Endothelial cell (in vitro differentiated cells): ENCODE results near the gene PDHB. TPM values are rescaled to one million over a fixed set of nuclear protein-coding genes. Genes with fewer than 3 reads are reported as not detected.
"Not testable (repeated sequence)": the region's sequence is repeated elsewhere in the genome, so short reads cannot be mapped to it uniquely, and the experiment has no call there.

Experiments used
- DNase-seq: peaks from one replicate; pipeline ENCODE4 v3.0.0; 2021; ENCODE audit warnings: low spot score
- H3K27ac Mint-ChIP-seq: one replicate; pipeline ENCODE4 v1.8.0; 2021; ENCODE audit warnings: mixed read lengths, inconsistent platforms; ENCODE audit not compliant: unreplicated experiment
- H3K27me3 Mint-ChIP-seq: one replicate; pipeline ENCODE4 v1.8.0; 2021; ENCODE audit warnings: mild to moderate bottlenecking, moderate library complexity, mixed read lengths, inconsistent platforms; ENCODE audit not compliant: unreplicated experiment
- H3K36me3 Mint-ChIP-seq: one replicate; pipeline ENCODE4 v1.8.0; 2021; ENCODE audit warnings: mild to moderate bottlenecking, low read depth, mixed read lengths, inconsistent platforms; ENCODE audit not compliant: unreplicated experiment
- H3K4me1 Mint-ChIP-seq: one replicate; pipeline ENCODE4 v1.8.0; 2021; ENCODE audit warnings: mild to moderate bottlenecking, mixed read lengths, inconsistent platforms; ENCODE audit not compliant: unreplicated experiment
- H3K4me3 Mint-ChIP-seq: one replicate; pipeline ENCODE4 v1.8.0; 2021; ENCODE audit warnings: mild to moderate bottlenecking, mixed read lengths, inconsistent platforms; ENCODE audit not compliant: unreplicated experiment
- H3K9me3 Mint-ChIP-seq: one replicate; pipeline ENCODE4 v1.8.0; 2021; ENCODE audit warnings: mixed read lengths, inconsistent platforms; ENCODE audit not compliant: unreplicated experiment
- total RNA-seq: library from RNA; stranded (reverse); fragmentation: NEBNext Ultra II Directional; extraction: Animal tissue kit (Norgen Biotek cat#: 25700); gene quantifications from one replicate; pipeline ENCODE4 v1.2.1, GENCODE V29; 2021; ENCODE audit not compliant: unreplicated experiment
- TF ChIP-seq, protein P1 (sequence below): fragments of 200-600 bp; sonication (generic); IDR thresholded peaks from one replicate; pipeline ENCODE4 v1.5.0; 2021; ENCODE audit warnings: antibody characterized with exemption; ENCODE audit not compliant: unreplicated experiment

The PDHB gene
- total RNA-seq, 1 donor from 2014 or later = 72.8 TPM

DNA sequence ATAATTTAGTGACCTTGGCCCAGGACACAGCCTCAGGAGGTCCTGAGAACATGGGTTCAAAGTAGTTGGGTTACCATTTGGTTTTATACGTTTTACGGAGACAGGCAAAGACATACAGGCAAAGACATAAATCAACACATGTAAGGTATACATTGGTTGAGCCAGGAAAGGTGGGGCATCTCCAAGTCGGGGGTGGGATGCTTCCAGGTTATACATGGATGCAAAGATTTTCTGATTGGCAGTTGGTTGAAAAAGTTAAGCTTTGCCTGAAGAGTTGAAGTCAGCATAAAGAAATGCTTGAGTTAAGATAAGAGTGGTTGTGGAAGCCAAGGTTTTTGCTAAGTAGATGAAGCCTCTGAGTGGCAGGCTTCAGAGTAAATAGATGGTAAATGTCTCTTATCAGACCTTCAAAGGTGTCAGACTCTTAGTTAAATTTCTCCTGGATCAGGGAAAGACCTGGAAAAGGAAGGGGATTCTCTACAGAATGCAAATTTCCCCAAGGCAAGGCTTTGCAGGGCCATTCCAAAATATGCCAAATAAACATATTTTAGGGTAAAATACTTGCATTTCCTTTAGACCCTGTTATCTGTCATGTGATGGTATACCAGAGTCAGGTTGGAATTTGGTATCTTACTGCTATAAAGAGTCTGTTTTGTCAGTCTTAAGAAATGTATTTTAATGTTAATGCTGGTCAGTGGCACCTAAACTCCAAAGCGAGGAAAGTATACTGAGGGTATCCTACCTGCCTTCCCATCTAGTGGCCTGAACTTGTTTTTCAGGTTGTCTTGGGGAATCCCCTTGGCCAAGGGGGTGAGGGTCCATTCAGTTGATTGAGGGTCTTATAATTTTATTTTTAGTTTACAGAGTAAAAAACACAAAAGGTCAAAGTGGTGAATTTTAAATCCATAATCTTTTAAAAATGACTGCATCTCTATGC is 8.2 kb upstream of the PDHB start:
- Mint-ChIP-seq H3K4me3 (no peak overlapping the region), H3K27ac (no peak overlapping the region), H3K4me1 (peaks cover 3% of the 10 kb centered on the region), H3K27me3 (no peaks in the 10 kb centered on the region), H3K36me3 (peaks cover 3% of the 10 kb centered on the region), H3K9me3 (no peaks in the 10 kb centered on the region)
- no peak for DNase-seq
- TF ChIP-seq, protein P1, sequence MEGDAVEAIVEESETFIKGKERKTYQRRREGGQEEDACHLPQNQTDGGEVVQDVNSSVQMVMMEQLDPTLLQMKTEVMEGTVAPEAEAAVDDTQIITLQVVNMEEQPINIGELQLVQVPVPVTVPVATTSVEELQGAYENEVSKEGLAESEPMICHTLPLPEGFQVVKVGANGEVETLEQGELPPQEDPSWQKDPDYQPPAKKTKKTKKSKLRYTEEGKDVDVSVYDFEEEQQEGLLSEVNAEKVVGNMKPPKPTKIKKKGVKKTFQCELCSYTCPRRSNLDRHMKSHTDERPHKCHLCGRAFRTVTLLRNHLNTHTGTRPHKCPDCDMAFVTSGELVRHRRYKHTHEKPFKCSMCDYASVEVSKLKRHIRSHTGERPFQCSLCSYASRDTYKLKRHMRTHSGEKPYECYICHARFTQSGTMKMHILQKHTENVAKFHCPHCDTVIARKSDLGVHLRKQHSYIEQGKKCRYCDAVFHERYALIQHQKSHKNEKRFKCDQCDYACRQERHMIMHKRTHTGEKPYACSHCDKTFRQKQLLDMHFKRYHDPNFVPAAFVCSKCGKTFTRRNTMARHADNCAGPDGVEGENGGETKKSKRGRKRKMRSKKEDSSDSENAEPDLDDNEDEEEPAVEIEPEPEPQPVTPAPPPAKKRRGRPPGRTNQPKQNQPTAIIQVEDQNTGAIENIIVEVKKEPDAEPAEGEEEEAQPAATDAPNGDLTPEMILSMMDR = no peak

DNA sequence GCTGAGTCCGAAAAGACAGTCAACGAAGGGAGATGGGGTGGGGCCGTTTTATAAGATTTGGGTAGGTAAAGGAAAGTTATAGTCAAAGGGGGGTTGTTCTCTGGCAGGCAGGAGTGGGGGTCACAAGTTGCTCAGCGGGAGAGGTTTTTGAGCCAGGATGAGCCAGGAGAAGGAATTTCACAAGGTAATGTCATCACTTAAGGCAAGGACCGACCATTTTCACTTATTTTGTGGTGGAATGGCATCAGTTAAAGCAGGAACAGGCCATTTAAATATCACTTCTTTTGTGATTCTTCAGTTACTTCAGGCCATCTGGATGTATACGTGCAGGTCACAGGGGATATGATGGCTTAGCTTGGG is 7.3 kb upstream of the PDHB start:
- H3K9me3 Mint-ChIP-seq, H3K27ac Mint-ChIP-seq, DNase-seq, H3K27me3 Mint-ChIP-seq, H3K4me1 Mint-ChIP-seq, H3K4me3 Mint-ChIP-seq, H3K36me3 Mint-ChIP-seq: not testable (repeated sequence)

DNA sequence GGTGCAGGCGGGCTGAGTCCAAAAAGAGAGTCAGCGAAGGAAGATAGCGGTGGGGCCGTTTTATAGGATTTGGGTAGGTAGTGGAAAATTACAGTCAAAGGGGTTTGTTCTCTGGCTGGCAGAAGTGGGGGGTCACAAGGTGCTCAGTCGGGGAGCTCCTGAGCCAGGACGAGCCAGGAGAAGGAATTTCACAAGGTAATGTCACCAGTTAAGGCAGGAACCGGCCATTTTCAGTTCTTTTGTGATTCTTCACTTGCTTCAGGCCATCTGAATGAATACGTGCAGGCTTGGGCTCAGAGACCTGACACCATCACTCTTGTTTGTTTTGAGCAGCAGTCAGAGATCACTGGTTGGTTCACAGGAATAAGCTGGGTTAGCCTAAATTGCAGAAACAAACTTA is 3.6 kb upstream of the PDHB start:
- H3K9me3 Mint-ChIP-seq, H3K4me3 Mint-ChIP-seq, H3K27ac Mint-ChIP-seq, H3K36me3 Mint-ChIP-seq, DNase-seq: not testable (repeated sequence)
- H3K27me3 Mint-ChIP-seq = peaks cover 15% of the 10 kb centered on the region
- H3K4me1 Mint-ChIP-seq = peaks cover 19% of the 10 kb centered on the region

DNA sequence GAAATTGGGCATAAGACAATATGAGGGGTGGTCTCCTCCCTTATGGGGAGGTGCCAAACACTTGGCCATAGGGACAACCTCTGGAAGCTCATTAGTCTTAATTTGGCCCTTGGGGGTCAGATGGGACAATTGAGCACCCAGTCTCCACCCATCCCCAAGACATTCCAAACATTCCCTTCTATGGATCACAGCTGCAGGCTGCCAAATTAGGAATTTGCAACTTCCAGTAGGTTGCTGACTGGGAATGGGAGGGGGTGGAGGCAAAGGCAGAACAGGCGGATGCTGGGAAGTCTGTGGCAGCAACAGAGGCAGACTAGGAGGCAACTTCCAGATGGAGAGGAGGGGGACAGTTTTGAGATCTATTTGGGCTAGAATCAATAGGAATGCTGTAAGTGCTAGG is 1.4 kb upstream of the PDHB start:
- Mint-ChIP-seq H3K4me1 (peaks cover 22% of the 10 kb centered on the region), H3K36me3 (peaks cover 10% of the 10 kb centered on the region), H3K9me3 (no peaks in the 10 kb centered on the region), H3K27me3 (peaks cover 15% of the 10 kb centered on the region), H3K27ac (no peak overlapping the region), H3K4me3 (no peak overlapping the region)
- TF ChIP-seq, protein P1 = no peak
- no peak for DNase-seq

DNA sequence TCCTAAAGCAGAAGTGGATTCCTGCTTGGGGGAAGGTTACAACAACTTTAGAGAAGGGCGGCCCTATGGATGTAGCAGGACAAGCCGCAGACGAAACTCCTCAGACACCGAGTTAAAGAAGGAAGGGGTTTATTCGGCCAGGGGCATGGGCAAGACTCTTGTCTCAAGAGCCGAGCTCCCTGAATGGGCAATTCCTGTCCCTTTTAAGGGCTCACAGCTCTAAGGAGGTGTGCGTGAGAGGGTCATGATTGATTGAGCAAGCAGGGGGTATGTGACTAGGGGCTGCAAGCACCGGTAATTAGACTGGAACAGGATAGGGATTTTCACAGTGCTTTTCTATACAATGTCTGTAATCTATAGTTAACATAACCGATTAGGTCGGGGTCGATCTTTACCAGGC is 879 bp upstream of the PDHB start:
- TF ChIP-seq, protein P1 = no peak
- DNase-seq = no peak
- Mint-ChIP-seq H3K4me3 (no peak overlapping the region), H3K36me3 (peaks cover 10% of the 10 kb centered on the region), H3K9me3 (no peaks in the 10 kb centered on the region), H3K27ac (peak overlapping the region; percentile 30), H3K27me3 (peaks cover 15% of the 10 kb centered on the region), H3K4me1 (peaks cover 22% of the 10 kb centered on the region)

DNA sequence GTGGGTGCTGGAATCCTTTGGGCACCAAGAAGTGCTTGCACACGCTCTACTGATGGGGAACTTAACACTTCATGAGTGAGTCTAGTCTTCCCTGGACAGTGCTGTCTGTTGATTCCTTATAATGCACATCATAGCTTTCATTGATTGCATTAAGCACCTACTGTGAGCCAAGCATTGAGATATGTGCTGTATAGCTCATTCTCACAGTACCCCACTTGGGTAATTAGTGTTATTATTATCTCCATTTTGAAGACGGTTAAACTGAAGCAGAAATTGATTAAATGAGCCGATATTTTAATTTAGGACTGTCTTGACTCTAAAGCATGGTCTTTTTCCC is 504 bp upstream of the PDHB start:
- Mint-ChIP-seq H3K4me1 (peaks cover 22% of the 10 kb centered on the region), H3K36me3 (peaks cover 10% of the 10 kb centered on the region), H3K9me3 (no peaks in the 10 kb centered on the region), H3K4me3 (peak overlapping the region; percentile 78), H3K27me3 (peaks cover 15% of the 10 kb centered on the region), H3K27ac (peak overlapping the region; percentile 30)
- no peak for DNase-seq
- TF ChIP-seq, protein P1 = no peak
